ENCODE measurements around the gene ALDH2. TPM values are rescaled to one million over a fixed set of nuclear protein-coding genes. Genes with fewer than 3 reads are reported as not detected.
A peak's percentile ranks its signal among the peaks of the same experiment; 100 is the strongest.
"Not testable (repeated sequence)": the region's sequence is repeated elsewhere in the genome, so short reads cannot be mapped to it uniquely, and the experiment has no call there.

Gene ALDH2
- total RNA-seq, 2 donors from 2014 or later, result 48.8 to 57.3 TPM

GRCh38 chr12:111761099-111761498, 5.6 kb upstream of the ALDH2 start:
- Histone ChIP-seq H3K27ac (no peak overlapping the region), H3K4me3 (no peak overlapping the region), H3K9me3 (no peaks in the 10 kb centered on the region), H3K4me1 (peaks cover 32% of the 10 kb centered on the region), H3K27me3 (no peaks in the 10 kb centered on the region), H3K36me3 (replicated peaks in 1 of 2; ENCODE audit: insufficient read depth in 1 of 2, low read depth in 2 of 2) (no peaks in the 10 kb centered on the region)
- WGBS, 2 donors, result 61 to 63% methylated on average over 3 to 5 of the region's 5 CpGs
- no peak for TF ChIP-seq CTCF (IDR thresholded peaks at IDR 0.05)
- no peak for TF ChIP-seq POLR2A (IDR thresholded peaks at IDR 0.05)
- ATAC-seq, result no peak
- DNase-seq, result no peak
- intact Hi-C loops (cut with DNase I), result no loop called here

GRCh38 chr12:111761706-111762105, 5.0 kb upstream of the ALDH2 start:
- H3K27me3 ChIP-seq, result no peaks in the 10 kb centered on the region
- TF ChIP-seq CTCF (IDR thresholded peaks at IDR 0.05) (no peak), POLR2A (IDR thresholded peaks at IDR 0.05) (no peak)
- H3K27ac ChIP-seq, result no peak overlapping the region
- no peak overlapping the region for H3K4me3 ChIP-seq
- H3K9me3 ChIP-seq, result no peaks in the 10 kb centered on the region
- no peaks in the 10 kb centered on the region for H3K36me3 ChIP-seq (replicated peaks in 1 of 2; ENCODE audit: insufficient read depth in 1 of 2, low read depth in 2 of 2)
- no peak for DNase-seq
- intact Hi-C loops (cut with DNase I), result no loop called here
- 53 to 58% methylated on average over 3 of the region's 3 CpGs for WGBS, 2 donors
- peaks cover 32% of the 10 kb centered on the region for H3K4me1 ChIP-seq
- no peak for ATAC-seq

- ATAC-seq; H3K27me3 ChIP-seq; H3K4me3 ChIP-seq; H3K36me3 ChIP-seq (replicated peaks in 1 of 2; ENCODE audit: insufficient read depth in 1 of 2, low read depth in 2 of 2); H3K27ac ChIP-seq; DNase-seq; H3K9me3 ChIP-seq; intact Hi-C loops (cut with DNase I): not testable (repeated sequence)
- WGBS, 2 donors, result 69 to 72% methylated on average over 10 of the region's 10 CpGs
- H3K4me1 ChIP-seq, result peaks cover 32% of the 10 kb centered on the region
These were observed 3.2 kb upstream of the ALDH2 start for GRCh38 chr12:111763552-111763951.

- WGBS, 2 donors, result 75 to 83% methylated on average over 6 of the region's 6 CpGs
- H3K27ac ChIP-seq, result no peak overlapping the region
- H3K36me3 ChIP-seq (replicated peaks in 1 of 2; ENCODE audit: insufficient read depth in 1 of 2, low read depth in 2 of 2), result no peaks in the 10 kb centered on the region
- ATAC-seq (no peak), DNase-seq (no peak)
- H3K9me3 ChIP-seq, result no peaks in the 10 kb centered on the region
- H3K27me3 ChIP-seq, result no peaks in the 10 kb centered on the region
- TF ChIP-seq POLR2A (IDR thresholded peaks at IDR 0.05), result no peak
- TF ChIP-seq CTCF (IDR thresholded peaks at IDR 0.05), result no peak
- intact Hi-C loops (cut with DNase I), result no loop called here
- H3K4me1 ChIP-seq, result peaks cover 32% of the 10 kb centered on the region
- no peak overlapping the region for H3K4me3 ChIP-seq
These were observed 2.5 kb upstream of the ALDH2 start for GRCh38 chr12:111764120-111764821.

- Histone ChIP-seq H3K4me1 (peaks cover 44% of the 10 kb centered on the region), H3K27ac (peak overlapping the region; percentile 77 to 87 (median 81)), H3K4me3 (peak overlapping the region; percentile 32 to 44), H3K36me3 (replicated peaks in 1 of 2; ENCODE audit: insufficient read depth in 1 of 2, low read depth in 2 of 2) (no peaks in the 10 kb centered on the region), H3K9me3 (no peaks in the 10 kb centered on the region), H3K27me3 (no peaks in the 10 kb centered on the region)
- 4 to 8% methylated on average over 18 of the region's 18 CpGs for WGBS, 2 donors
- intact Hi-C loops (cut with DNase I), result no loop called here
- DNase-seq (no peak), ATAC-seq (peak; percentile 46)
- TF ChIP-seq CTCF (IDR thresholded peaks at IDR 0.05) (no peak), POLR2A (IDR thresholded peaks at IDR 0.05) (no peak)
These were observed 827 bp downstream of the ALDH2 start for GRCh38 chr12:111767362-111768158.
